Naive thymus-derived CD4-positive, alpha-beta T cell (primary cell): Measurements from ENCODE around the gene DOCK3. TPM values are rescaled to one million over a fixed set of nuclear protein-coding genes. Genes with fewer than 3 reads are reported as not detected.

Experiments
- ATAC-seq: fragments of 150-1000 bp; cut with Tn5 transposase; 2 replicates; pipeline ENCODE4 v1.10.0; 2021; ENCODE audit warnings: mild to moderate bottlenecking, moderate library complexity
- CTCF ChIA-PET: fragments of 350-600 bp; sonication (Branson Sonifier 250); formaldehyde crosslinking; loops from one replicate; lab custom pipeline; 2021; ENCODE audit warnings: antibody characterized with exemption; lab: Charles Lee
- POLR2A ChIA-PET: fragments of 350-600 bp; sonication (Branson Sonifier 250); formaldehyde crosslinking; loops from one replicate; lab custom pipeline; 2021; ENCODE audit warnings: antibody characterized with exemption, inconsistent platforms; lab: Charles Lee
- DNase-seq, 9 donors: peaks; one replicate each; pipeline versions ENCODE4 v3.0.0 to v3.0.0-alpha.2; 2020 to 2022; ENCODE audit warnings: mixed read lengths in 1 of 9
- H3K27ac ChIP-seq: one replicate; pipeline ENCODE4 v1.7.0; 2013; ENCODE audit warnings: mild to moderate bottlenecking, low read depth, low read length, moderate library complexity
- H3K27me3 ChIP-seq, 2 donors: one replicate each; pipeline ENCODE4 v1.7.0; 2013; ENCODE audit warnings: low read length in 2 of 2, mild to moderate bottlenecking in 2 of 2, moderate library complexity in 2 of 2; ENCODE audit not compliant: control insufficient read depth in 2 of 2, insufficient read depth in 2 of 2
- H3K36me3 ChIP-seq, 3 experiments: 1 replicate in 2 of 3; 2 replicates in 1 of 3; pipeline ENCODE4 v1.7.0; 2013; ENCODE audit warnings: low read length in 3 of 3, mild to moderate bottlenecking in 3 of 3, moderate library complexity in 1 of 3; ENCODE audit not compliant: insufficient read depth in 3 of 3, control insufficient read depth in 2 of 3
- H3K4me1 ChIP-seq, 2 donors: one replicate each; pipeline ENCODE4 v1.7.0; 2013; ENCODE audit warnings: low read length in 2 of 2, mild to moderate bottlenecking in 2 of 2, moderate library complexity in 1 of 2; ENCODE audit not compliant: control insufficient read depth in 2 of 2, insufficient read depth in 2 of 2
- H3K4me3 ChIP-seq: 2 replicates; pipeline ENCODE4 v1.7.0; 2013; ENCODE audit warnings: mild to moderate bottlenecking, low read length
- H3K9me3 ChIP-seq, 3 experiments: 1 replicate in 2 of 3; 2 replicates in 1 of 3; pipeline ENCODE4 v1.7.0; 2013; ENCODE audit warnings: low read length in 3 of 3; ENCODE audit not compliant: control insufficient read depth in 2 of 3
- H3K27ac Mint-ChIP-seq, 9 donors: one replicate each; pipeline ENCODE4 v1.8.0; 2020 to 2022; ENCODE audit warnings: mixed read lengths in 9 of 9, mild to moderate bottlenecking in 8 of 9, moderate library complexity in 5 of 9, inconsistent platforms in 2 of 9
- H3K27me3 Mint-ChIP-seq, 5 donors: one replicate each; pipeline ENCODE4 v1.8.0; 2021 to 2022; ENCODE audit warnings: mixed read lengths in 5 of 5, mild to moderate bottlenecking in 1 of 5
- H3K36me3 Mint-ChIP-seq, 5 donors: one replicate each; pipeline ENCODE4 v1.8.0; 2020 to 2022; ENCODE audit warnings: mixed read lengths in 5 of 5, mild to moderate bottlenecking in 3 of 5, inconsistent platforms in 1 of 5
- H3K4me1 Mint-ChIP-seq, 7 donors: one replicate each; pipeline ENCODE4 v1.8.0; 2020 to 2022; ENCODE audit warnings: mixed read lengths in 7 of 7, mild to moderate bottlenecking in 3 of 7, inconsistent platforms in 1 of 7
- H3K4me3 Mint-ChIP-seq, 10 donors: one replicate each; pipeline ENCODE4 v1.8.0; 2020 to 2022; ENCODE audit warnings: mild to moderate bottlenecking in 10 of 10, mixed read lengths in 10 of 10, moderate library complexity in 6 of 10, inconsistent platforms in 2 of 10
- H3K9me3 Mint-ChIP-seq, 11 donors: one replicate each; pipeline ENCODE4 v1.8.0; 2020 to 2022; ENCODE audit warnings: mixed read lengths in 11 of 11, mild to moderate bottlenecking in 4 of 11, inconsistent platforms in 1 of 11, moderate library complexity in 1 of 11
- intact Hi-C, 2 donors: fragments of 100-400 bp; cut with micrococcal nuclease; formaldehyde crosslinking; loops; one replicate each; pipeline ENCODE4 v1.15.1; 2023
- polyA plus RNA-seq, 2 donors: library from polyadenylated mRNA; unstranded; fragments of 300-500 nt; fragmentation: Illumina TruSeq; gene quantifications; one replicate each; pipeline ENCODE4 v1.2.3, GENCODE V29; 2021
- total RNA-seq, 6 experiments: library from RNA in 5 of 6; stranded (reverse) in 5 of 6; gene quantifications; 1 replicate in 5 of 6; 2 replicates in 1 of 6; pipeline ENCODE4 v1.2.3 and lab custom pipeline; 2021 to 2026

The DOCK3 gene
- total and polyA plus RNA-seq, 7 experiments from 2014 or later = 0.19 to 2.9 (median 1.5) TPM

- peaks cover 0 to 8% (median 0%) of the 10 kb centered on the region in 11 donors for H3K9me3 Mint-ChIP-seq
- intact Hi-C loops = loop anchor here in 1 of 2 donors (5.0 kb wide), 1 partner anchor 664 kb away; the partner anchor contains the start of gene DUSP7
- Histone ChIP-seq H3K27ac (no peak overlapping the region), H3K27me3 (no peaks in the 10 kb centered on the region), H3K4me3 (no peak overlapping the region), H3K36me3 (peaks cover 9 to 67% (median 39%) of the 10 kb centered on the region in 3 experiments), H3K4me1 (peaks cover 37 to 50% of the 10 kb centered on the region in 2 donors), H3K9me3 (no peaks in the 10 kb centered on the region)
- no peak for ATAC-seq
- H3K4me1 Mint-ChIP-seq = peaks cover 34 to 74% (median 66%) of the 10 kb centered on the region in 7 donors
- H3K4me3 Mint-ChIP-seq = peak overlapping the region in 6 of 10 donors; percentile 5 to 83 (median 58)
- DNase-seq = no peak
- H3K36me3 Mint-ChIP-seq = peaks cover 6 to 45% (median 22%) of the 10 kb centered on the region in 5 donors
- POLR2A ChIA-PET = interaction anchor here (1.2 to 4.6 kb wide), 3 partner anchors 9 to 278 kb away, joined by 4 to 25 read pairs (median 9); partner anchors contain the start of gene MANF
- CTCF ChIA-PET = no interaction called here
- peak overlapping the region in 6 of 9 donors; percentile 8 to 87 (median 64) for H3K27ac Mint-ChIP-seq
- no peaks in the 10 kb centered on the region for H3K27me3 Mint-ChIP-seq
Measured at GRCh38 chr3:51393564-51393963, 718.8 kb downstream of the DOCK3 start.

GRCh38 chr3:51394541-51394940 is 719.8 kb downstream of the DOCK3 start:
- DNase-seq (no peak), ATAC-seq (no peak)
- H3K27me3 ChIP-seq = no peaks in the 10 kb centered on the region
- intact Hi-C loops = loop anchor here in 1 of 2 donors (5.0 kb wide), 1 partner anchor 663 kb away; the partner anchor contains the start of gene DUSP7
- Mint-ChIP-seq H3K36me3 (peaks cover 6 to 39% (median 19%) of the 10 kb centered on the region in 5 donors), H3K4me1 (peaks cover 29 to 70% (median 58%) of the 10 kb centered on the region in 7 donors), H3K4me3 (peak overlapping the region in 7 of 10 donors; percentile 5 to 83 (median 54)), H3K27ac (peak overlapping the region in 8 of 9 donors; percentile 6 to 86 (median 72)), H3K9me3 (peaks cover 0 to 8% (median 0%) of the 10 kb centered on the region in 11 donors), H3K27me3 (no peaks in the 10 kb centered on the region)
- no peaks in the 10 kb centered on the region for H3K9me3 ChIP-seq
- H3K4me1 ChIP-seq = peaks cover 37 to 46% of the 10 kb centered on the region in 2 donors
- CTCF ChIA-PET = no interaction called here
- H3K27ac ChIP-seq = peak overlapping the region; percentile 45
- POLR2A ChIA-PET = interaction anchor here (0.7 to 4.6 kb wide), 2 partner anchors 10 to 411 kb away, joined by 3 to 25 read pairs; partner anchors contain the start of gene MANF
- peaks cover 9 to 71% (median 47%) of the 10 kb centered on the region in 3 experiments for H3K36me3 ChIP-seq
- H3K4me3 ChIP-seq = no peak overlapping the region

GRCh38 chr3:51395493-51396213 is 720.9 kb downstream of the DOCK3 start:
- ChIA-PET POLR2A (interaction anchor here (0.7 to 4.6 kb wide), 2 partner anchors 11 to 77 kb away, joined by 4 to 25 read pairs; partner anchors contain the start of gene MANF), CTCF (no interaction called here)
- H3K27ac ChIP-seq = no peak overlapping the region
- Mint-ChIP-seq H3K4me3 (peak overlapping the region in 2 of 10 donors; percentile 39 to 76), H3K27ac (peak overlapping the region in 7 of 9 donors; percentile 48 to 86 (median 76)), H3K9me3 (peaks cover 0 to 8% (median 0%) of the 10 kb centered on the region in 11 donors), H3K36me3 (peaks cover 6 to 43% (median 19%) of the 10 kb centered on the region in 5 donors), H3K4me1 (peaks cover 24 to 68% (median 59%) of the 10 kb centered on the region in 7 donors), H3K27me3 (no peaks in the 10 kb centered on the region)
- DNase-seq (no peak), ATAC-seq (no peak)
- no peak overlapping the region for H3K4me3 ChIP-seq
- no peaks in the 10 kb centered on the region for H3K27me3 ChIP-seq
- H3K36me3 ChIP-seq = peaks cover 9 to 82% (median 56%) of the 10 kb centered on the region in 3 experiments
- peaks cover 32 to 35% of the 10 kb centered on the region in 2 donors for H3K4me1 ChIP-seq
- intact Hi-C loops = no loop called here
- H3K9me3 ChIP-seq = no peaks in the 10 kb centered on the region

- H3K36me3 Mint-ChIP-seq = peaks cover 6 to 43% (median 19%) of the 10 kb centered on the region in 5 donors
- no peak overlapping the region for H3K4me3 ChIP-seq
- peaks cover 23 to 67% (median 57%) of the 10 kb centered on the region in 7 donors for H3K4me1 Mint-ChIP-seq
- intact Hi-C loops = no loop called here
- CTCF ChIA-PET = interaction anchor here (1.2 kb wide), 1 partner anchor 38 kb away, joined by 4 read pairs; no protein-coding TSS in a partner anchor
- no peak overlapping the region for H3K27ac ChIP-seq
- peak overlapping the region in 4 of 10 donors; percentile 6 to 26 (median 14) for H3K4me3 Mint-ChIP-seq
- peak overlapping the region; percentile 48 to 86 (median 72) for H3K27ac Mint-ChIP-seq
- H3K9me3 Mint-ChIP-seq = peaks cover 0 to 8% (median 0%) of the 10 kb centered on the region in 11 donors
- no peaks in the 10 kb centered on the region for H3K27me3 Mint-ChIP-seq
- H3K9me3 ChIP-seq = no peaks in the 10 kb centered on the region
- peaks cover 29 to 34% of the 10 kb centered on the region in 2 donors for H3K4me1 ChIP-seq
- DNase-seq = no peak
- no peaks in the 10 kb centered on the region for H3K27me3 ChIP-seq
- POLR2A ChIA-PET = interaction anchor here (0.7 to 4.6 kb wide), 3 partner anchors 12 to 76 kb away, joined by 4 to 25 read pairs (median 8); partner anchors contain the start of gene MANF
- H3K36me3 ChIP-seq = peaks cover 9 to 87% (median 56%) of the 10 kb centered on the region in 3 experiments
- no peak for ATAC-seq
Measured at GRCh38 chr3:51396401-51396800, 721.7 kb downstream of the DOCK3 start.

GRCh38 chr3:51397392-51397791 is 722.7 kb downstream of the DOCK3 start:
- H3K9me3 Mint-ChIP-seq = peaks cover 0 to 6% (median 0%) of the 10 kb centered on the region in 11 donors
- no peak for DNase-seq
- peaks cover 23 to 74% (median 67%) of the 10 kb centered on the region in 7 donors for H3K4me1 Mint-ChIP-seq
- H3K9me3 ChIP-seq = no peaks in the 10 kb centered on the region
- H3K27ac Mint-ChIP-seq = peak overlapping the region in 8 of 9 donors; percentile 20 to 88 (median 62)
- no peaks in the 10 kb centered on the region for H3K27me3 ChIP-seq
- H3K27me3 Mint-ChIP-seq = no peaks in the 10 kb centered on the region
- POLR2A ChIA-PET = interaction anchor here (0.9 to 2.2 kb wide), 2 partner anchors 13 to 399 kb away, joined by 3 to 8 read pairs; partner anchors contain the start of gene MANF
- H3K4me3 ChIP-seq = no peak overlapping the region
- peaks cover 9 to 47% (median 26%) of the 10 kb centered on the region in 5 donors for H3K36me3 Mint-ChIP-seq
- no peak overlapping the region for H3K4me3 Mint-ChIP-seq
- peaks cover 25 to 28% of the 10 kb centered on the region in 2 donors for H3K4me1 ChIP-seq
- no peak for ATAC-seq
- peaks cover 9 to 93% (median 56%) of the 10 kb centered on the region in 3 experiments for H3K36me3 ChIP-seq
- CTCF ChIA-PET = interaction anchor here (1.2 kb wide), 1 partner anchor 37 kb away, joined by 4 read pairs; no protein-coding TSS in a partner anchor
- H3K27ac ChIP-seq = no peak overlapping the region
- intact Hi-C loops = no loop called here
